Measurements from ENCODE around the gene C10orf62. TPM values are rescaled to one million over a fixed set of nuclear protein-coding genes. Genes with fewer than 3 reads are reported as not detected.

The C10orf62 gene
- total and polyA plus RNA-seq, 2 donors (not counting 3 experiments of a cell fraction or from before 2014, with no cell fraction given) = not detected

DNA sequence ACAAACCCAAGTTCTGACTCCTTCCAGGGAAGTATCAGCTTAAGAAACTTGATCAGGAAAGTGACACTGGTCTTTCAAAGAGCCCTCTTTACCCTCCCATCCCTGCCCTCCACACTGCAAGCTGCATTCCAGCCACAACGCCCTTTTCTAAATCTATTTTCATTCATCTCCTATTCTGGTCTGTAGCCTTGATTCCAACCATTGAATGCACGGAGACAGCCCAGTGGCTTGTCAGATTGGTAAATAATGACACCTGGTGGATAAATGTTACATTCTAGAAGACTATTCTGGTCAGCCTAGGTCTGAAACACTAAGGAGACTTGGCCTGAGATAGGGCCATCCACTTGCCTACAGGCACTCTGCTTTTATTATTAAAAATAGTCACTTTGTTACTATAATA lies 22.9 kb downstream of the C10orf62 start:
- no peaks in the 10 kb centered on the region for H4K20me1 ChIP-seq (replicated peaks; ENCODE audit: control insufficient read depth, extremely low read depth, insufficient read depth, low read length)
- intact Hi-C loops (cut with micrococcal nuclease) (loop anchor here (1.0 kb wide), 4 partner anchors 40 to 205 kb away; partner anchors contain the start of gene ANKRD2), dilution Hi-C loops (cut with MboI; ENCODE audit: extremely low pct_ligation_motif_present, low sequenced_read_pairs) (no loop called here)
- DNase-seq (ENCODE audit: low read depth, low spot score) (peak; percentile 71), FAIRE-seq (peak; percentile 91)
- no peaks in the 10 kb centered on the region for H3K79me2 ChIP-seq (ENCODE audit: control insufficient read depth, insufficient read depth, low read length)
- no peaks in the 10 kb centered on the region for H3K36me3 ChIP-seq (ENCODE audit: control insufficient read depth in 2 of 2, extremely low read depth in 1 of 2, insufficient read depth in 2 of 2, low read length in 2 of 2)
- ChIA-PET CTCF (interaction anchor here (0.6 to 9.6 kb wide), 21 partner anchors 14 to 229 kb away, joined by 3 to 304 read pairs (median 6); partner anchors contain the start of genes ANKRD2, C10orf62, HOGA1 and PI4K2A), POLR2A (interaction anchor here (1.5 kb wide), 1 partner anchor 40 kb away, joined by 3 read pairs; the partner anchor contains the start of gene ANKRD2)
- H3K4me1 ChIP-seq (ENCODE audit: control insufficient read depth, extremely low read depth, insufficient read depth, low read length) = no peaks in the 10 kb centered on the region
- H3K4me3 ChIP-seq (replicated peaks in 1 of 3; ENCODE audit: insufficient read depth in 1 of 3, low read depth in 1 of 3, low read length in 3 of 3) = no peak overlapping the region
- H3K9me3 ChIP-seq (replicated peaks; ENCODE audit: control insufficient read depth, insufficient read depth, low read length) = no peaks in the 10 kb centered on the region
- peak overlapping the region; percentile 54 for H2AFZ ChIP-seq (ENCODE audit: low read depth, low read length)
- no peak overlapping the region for H3K9ac ChIP-seq (replicated peaks; ENCODE audit: extremely low read depth, insufficient read depth, low read length)
- H3K27ac ChIP-seq (ENCODE audit: insufficient read depth, low read depth, low read length) = no peak overlapping the region
- TF ChIP-seq, protein P1, sequence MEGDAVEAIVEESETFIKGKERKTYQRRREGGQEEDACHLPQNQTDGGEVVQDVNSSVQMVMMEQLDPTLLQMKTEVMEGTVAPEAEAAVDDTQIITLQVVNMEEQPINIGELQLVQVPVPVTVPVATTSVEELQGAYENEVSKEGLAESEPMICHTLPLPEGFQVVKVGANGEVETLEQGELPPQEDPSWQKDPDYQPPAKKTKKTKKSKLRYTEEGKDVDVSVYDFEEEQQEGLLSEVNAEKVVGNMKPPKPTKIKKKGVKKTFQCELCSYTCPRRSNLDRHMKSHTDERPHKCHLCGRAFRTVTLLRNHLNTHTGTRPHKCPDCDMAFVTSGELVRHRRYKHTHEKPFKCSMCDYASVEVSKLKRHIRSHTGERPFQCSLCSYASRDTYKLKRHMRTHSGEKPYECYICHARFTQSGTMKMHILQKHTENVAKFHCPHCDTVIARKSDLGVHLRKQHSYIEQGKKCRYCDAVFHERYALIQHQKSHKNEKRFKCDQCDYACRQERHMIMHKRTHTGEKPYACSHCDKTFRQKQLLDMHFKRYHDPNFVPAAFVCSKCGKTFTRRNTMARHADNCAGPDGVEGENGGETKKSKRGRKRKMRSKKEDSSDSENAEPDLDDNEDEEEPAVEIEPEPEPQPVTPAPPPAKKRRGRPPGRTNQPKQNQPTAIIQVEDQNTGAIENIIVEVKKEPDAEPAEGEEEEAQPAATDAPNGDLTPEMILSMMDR (IDR thresholded peaks at IDR 0.05; ENCODE audit: extremely low read depth in 1 of 2, insufficient read depth in 1 of 2, low read depth in 1 of 2, low read length in 2 of 2) = peak in 1 of 2 donors; percentile 38
- TF ChIP-seq FOS (IDR thresholded peaks at IDR 0.05; ENCODE audit: borderline replicate concordance, insufficient read depth, low read length) (no peak), GATA2 (IDR thresholded peaks at IDR 0.05; ENCODE audit: insufficient read depth, insufficient read length, low read depth, low read length) (no peak), MAX (IDR thresholded peaks at IDR 0.05; ENCODE audit: insufficient read depth, insufficient read length) (no peak)
- H3K9me1 ChIP-seq (replicated peaks; ENCODE audit: control insufficient read depth, extremely low read depth, insufficient read depth, low read length) = no peaks in the 10 kb centered on the region
- no peaks in the 10 kb centered on the region for H3K27me3 ChIP-seq (ENCODE audit: control insufficient read depth in 2 of 2, insufficient read depth in 2 of 2, low read length in 2 of 2)
- no peak overlapping the region for H3K4me2 ChIP-seq (ENCODE audit: insufficient read depth, low read length)
- no TSS peak for BruUV-seq (replicated peaks)

DNA sequence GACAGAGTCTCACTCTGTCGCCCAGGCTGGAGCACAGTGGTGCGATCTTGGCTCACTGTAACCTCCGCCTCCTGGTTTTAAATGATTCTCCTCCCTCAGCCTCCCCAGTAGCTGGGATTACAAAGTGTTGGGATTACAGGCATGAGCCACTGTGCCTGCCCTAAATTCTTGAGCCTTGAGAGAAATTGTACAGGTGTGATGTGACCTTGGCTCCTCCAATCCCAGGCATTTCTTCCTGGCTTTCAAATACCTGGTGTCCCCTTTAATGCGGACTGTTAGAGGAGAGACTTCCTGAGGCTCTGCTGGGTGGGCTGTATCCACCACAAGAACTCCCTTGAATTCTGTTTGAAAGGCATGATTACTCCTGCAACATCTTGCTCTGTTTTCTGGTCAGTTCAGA lies 28.8 kb downstream of the C10orf62 start:
- no peak overlapping the region for H2AFZ ChIP-seq (ENCODE audit: low read depth, low read length)
- intact Hi-C loops (cut with micrococcal nuclease) (no loop called here), dilution Hi-C loops (cut with MboI; ENCODE audit: extremely low pct_ligation_motif_present, low sequenced_read_pairs) (no loop called here)
- ChIA-PET POLR2A (no interaction called here), CTCF (interaction anchor here (9.6 kb wide), 1 partner anchor 44 kb away, joined by 304 read pairs; the partner anchor contains the start of gene ANKRD2)
- H3K79me2 ChIP-seq (ENCODE audit: control insufficient read depth, insufficient read depth, low read length) = no peaks in the 10 kb centered on the region
- no peak overlapping the region for H3K4me3 ChIP-seq (replicated peaks in 1 of 3; ENCODE audit: insufficient read depth in 1 of 3, low read depth in 1 of 3, low read length in 3 of 3)
- no peaks in the 10 kb centered on the region for H3K27me3 ChIP-seq (ENCODE audit: control insufficient read depth in 2 of 2, insufficient read depth in 2 of 2, low read length in 2 of 2)
- H3K9me3 ChIP-seq (replicated peaks; ENCODE audit: control insufficient read depth, insufficient read depth, low read length) = no peaks in the 10 kb centered on the region
- no peak for TF ChIP-seq JUN (IDR thresholded peaks at IDR 0.05; ENCODE audit: borderline replicate concordance, insufficient read depth, insufficient read length, low read depth)
- TF ChIP-seq, protein P1 (IDR thresholded peaks at IDR 0.05; ENCODE audit: extremely low read depth in 1 of 2, insufficient read depth in 1 of 2, low read depth in 1 of 2, low read length in 2 of 2) = no peak
- TF ChIP-seq MYC (IDR thresholded peaks at IDR 0.05; ENCODE audit: low read depth, low read length) = no peak
- no peak for TF ChIP-seq POLR2A (IDR thresholded peaks at IDR 0.05; ENCODE audit: low read depth, low read length)
- no peak for TF ChIP-seq MAX (IDR thresholded peaks at IDR 0.05; ENCODE audit: insufficient read depth, insufficient read length)
- no peak overlapping the region for H3K9ac ChIP-seq (replicated peaks; ENCODE audit: extremely low read depth, insufficient read depth, low read length)
- no peak overlapping the region for H3K4me2 ChIP-seq (ENCODE audit: insufficient read depth, low read length)
- BruUV-seq (replicated peaks) = no TSS peak
- FAIRE-seq (no peak), DNase-seq (ENCODE audit: low read depth, low spot score) (no peak)
- H3K9me1 ChIP-seq (replicated peaks; ENCODE audit: control insufficient read depth, extremely low read depth, insufficient read depth, low read length) = no peaks in the 10 kb centered on the region
- no peaks in the 10 kb centered on the region for H3K4me1 ChIP-seq (ENCODE audit: control insufficient read depth, extremely low read depth, insufficient read depth, low read length)
- no peaks in the 10 kb centered on the region for H4K20me1 ChIP-seq (replicated peaks; ENCODE audit: control insufficient read depth, extremely low read depth, insufficient read depth, low read length)
- no peak overlapping the region for H3K27ac ChIP-seq (ENCODE audit: insufficient read depth, low read depth, low read length)
- no peaks in the 10 kb centered on the region for H3K36me3 ChIP-seq (ENCODE audit: control insufficient read depth in 2 of 2, extremely low read depth in 1 of 2, insufficient read depth in 2 of 2, low read length in 2 of 2)

Data from endothelial cell of umbilical vein (primary cell).